HG03571 (cell line): Measurements from ENCODE around the gene KISS1R.
"Not testable (repeated sequence)": the region's sequence is repeated elsewhere in the genome, so short reads cannot be mapped to it uniquely, and the experiment has no call there.

Experiments used
- ATAC-seq: cut with Tn5 transposase; IDR thresholded peaks from one replicate; pipeline ENCODE4 v1.9.1; 2021; ENCODE audit not compliant: unreplicated experiment

KISS1R gene

GRCh38 chr19:952049-952679 is 35.0 kb downstream of the KISS1R start:
- ATAC-seq, result no peak

DNA sequence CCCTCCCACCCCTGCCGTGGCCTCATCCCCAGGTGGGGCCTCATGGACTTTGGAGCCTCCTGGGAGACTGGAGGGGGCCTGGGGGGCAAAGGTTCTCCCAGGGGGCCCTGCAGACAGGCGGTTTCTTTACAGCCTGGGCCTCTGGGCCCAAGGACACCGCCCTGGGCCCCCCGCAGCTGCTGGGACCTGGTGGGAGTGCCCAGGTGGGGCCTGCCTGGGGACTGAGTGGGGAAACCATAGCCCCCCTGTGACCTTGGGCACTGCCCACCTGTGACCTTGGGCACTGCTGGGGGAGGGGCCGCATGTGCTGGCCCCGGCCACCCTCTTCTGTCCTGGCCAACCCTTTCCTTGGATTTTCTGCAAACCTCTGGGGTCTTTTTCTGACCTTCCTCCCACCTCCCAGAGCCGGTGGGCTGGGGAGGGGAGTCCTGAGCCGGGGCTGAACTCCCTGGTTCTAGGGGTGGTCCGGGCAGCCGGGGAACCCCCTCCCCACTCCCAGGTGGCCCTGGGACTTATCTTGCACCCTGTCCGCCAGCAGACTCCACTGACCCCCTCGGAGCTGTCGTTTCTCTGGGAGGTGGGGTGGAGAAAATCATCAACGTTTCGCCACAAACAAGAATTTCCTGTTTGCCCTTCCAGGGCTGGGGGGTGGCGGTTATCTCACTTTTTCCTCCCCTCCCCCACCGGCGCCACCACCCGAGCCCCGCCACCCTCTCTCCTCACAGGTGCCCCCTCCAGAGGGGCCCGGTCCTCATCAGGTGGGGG is 35.7 kb downstream of the KISS1R start:
- no peak for ATAC-seq

DNA sequence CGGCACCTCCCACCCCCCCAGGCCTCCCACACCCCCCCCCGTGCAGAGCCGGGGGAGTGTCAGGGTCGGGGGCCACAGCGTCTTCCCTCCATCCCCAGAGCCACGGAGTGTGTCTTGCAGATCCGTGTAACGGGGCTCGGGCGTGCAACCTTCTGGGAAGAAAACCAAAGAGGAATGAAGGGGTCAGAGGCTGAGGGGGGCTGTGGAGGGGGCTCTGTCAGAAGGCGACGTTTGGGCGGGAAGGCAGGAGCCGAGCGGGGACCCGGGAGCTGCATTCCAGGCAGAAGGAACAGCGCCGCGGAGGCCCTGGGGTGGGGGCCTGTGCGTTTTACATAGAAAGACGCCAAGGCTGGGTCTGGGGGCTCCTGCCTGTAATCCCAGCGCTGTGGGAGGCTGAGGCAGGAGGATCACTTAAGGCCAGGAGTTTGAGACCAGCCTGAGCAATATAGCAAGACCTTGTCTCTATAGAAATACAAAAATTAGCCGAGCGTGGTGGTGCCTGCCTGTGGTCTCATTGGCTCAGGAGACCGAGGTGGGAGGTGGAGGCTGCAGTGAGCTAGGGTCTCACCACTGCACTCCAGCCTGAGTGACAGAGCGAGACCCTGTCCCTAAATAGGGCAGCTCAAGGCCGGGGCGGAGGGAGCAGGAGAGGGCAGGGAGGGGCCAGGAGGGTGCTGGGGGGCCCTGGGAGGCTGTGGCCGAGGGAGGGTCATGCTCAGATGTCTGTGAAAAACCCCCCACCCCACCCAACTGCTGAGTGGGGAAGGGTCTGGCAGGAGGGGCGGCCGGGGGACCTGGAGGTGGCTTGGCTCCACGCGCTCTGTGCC is 36.5 kb downstream of the KISS1R start:
- no peak for ATAC-seq

DNA sequence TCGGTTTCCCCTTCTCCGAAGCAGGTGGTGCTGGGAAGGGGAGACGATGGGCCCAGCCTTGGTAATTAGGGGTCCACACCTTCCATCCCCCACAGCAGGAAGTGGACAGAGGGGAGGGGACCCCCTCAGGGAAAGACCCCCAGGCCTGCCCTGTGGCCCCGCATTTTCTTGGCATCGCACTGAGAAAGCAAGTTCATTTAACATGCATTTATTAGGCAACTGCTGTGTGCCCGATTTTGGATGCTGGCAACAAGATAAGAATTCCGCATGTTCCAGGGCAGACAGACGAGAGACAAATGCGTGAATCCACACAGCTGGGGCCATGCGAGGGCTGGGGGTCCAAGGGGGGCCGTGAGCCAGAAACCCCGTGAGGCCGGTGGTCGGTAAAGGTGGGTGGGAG is 37.1 kb downstream of the KISS1R start:
- ATAC-seq, result no peak

GRCh38 chr19:954672-955494 is 37.8 kb downstream of the KISS1R start:
- no peak for ATAC-seq

DNA sequence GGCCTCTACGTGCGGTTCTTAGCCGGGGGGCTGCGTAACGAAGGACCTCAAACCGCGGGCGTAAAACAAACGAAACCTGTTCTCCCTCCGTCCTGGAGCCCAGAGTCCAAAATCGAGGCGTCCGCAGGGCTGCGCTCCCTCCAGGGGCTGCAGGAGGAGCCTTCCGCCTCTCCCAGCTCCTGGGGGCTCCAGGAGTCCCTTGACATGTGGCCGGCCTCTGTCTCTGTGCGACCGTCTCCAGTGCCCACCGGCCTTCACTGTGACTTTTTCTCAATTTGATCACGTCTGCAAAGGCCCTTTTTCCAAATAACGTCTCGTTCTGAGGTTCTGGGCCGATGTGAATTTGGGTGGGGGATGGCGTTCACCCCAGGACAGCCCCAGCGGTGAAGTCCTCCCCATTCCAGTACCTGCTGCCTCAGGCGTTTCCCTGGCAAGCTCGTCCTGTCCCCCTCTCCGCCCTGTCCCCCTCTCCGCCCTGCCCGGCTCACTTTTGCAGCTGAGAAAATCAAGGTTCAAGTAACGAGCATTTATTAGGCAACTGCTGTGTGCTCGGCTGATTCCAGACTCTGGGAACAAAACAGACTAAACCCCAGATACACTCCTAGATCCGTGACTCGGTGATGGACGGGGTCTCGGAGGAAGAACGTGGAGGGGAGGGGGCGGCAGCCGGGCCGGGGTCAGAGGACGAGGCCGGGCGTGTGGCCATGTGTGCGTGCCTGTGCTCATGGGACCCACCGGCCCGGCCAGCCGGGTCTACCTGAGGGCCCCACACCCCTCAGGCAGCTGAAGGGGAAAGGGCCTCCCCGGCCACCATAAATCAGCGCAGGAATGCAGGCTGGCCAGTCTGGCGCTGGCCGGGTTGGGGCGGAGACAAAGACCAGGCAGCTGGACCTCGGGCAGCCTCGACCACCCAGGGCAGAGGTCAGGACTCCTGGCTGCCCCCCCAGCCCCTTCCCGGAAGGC is 39.0 kb downstream of the KISS1R start:
- no peak for ATAC-seq

DNA sequence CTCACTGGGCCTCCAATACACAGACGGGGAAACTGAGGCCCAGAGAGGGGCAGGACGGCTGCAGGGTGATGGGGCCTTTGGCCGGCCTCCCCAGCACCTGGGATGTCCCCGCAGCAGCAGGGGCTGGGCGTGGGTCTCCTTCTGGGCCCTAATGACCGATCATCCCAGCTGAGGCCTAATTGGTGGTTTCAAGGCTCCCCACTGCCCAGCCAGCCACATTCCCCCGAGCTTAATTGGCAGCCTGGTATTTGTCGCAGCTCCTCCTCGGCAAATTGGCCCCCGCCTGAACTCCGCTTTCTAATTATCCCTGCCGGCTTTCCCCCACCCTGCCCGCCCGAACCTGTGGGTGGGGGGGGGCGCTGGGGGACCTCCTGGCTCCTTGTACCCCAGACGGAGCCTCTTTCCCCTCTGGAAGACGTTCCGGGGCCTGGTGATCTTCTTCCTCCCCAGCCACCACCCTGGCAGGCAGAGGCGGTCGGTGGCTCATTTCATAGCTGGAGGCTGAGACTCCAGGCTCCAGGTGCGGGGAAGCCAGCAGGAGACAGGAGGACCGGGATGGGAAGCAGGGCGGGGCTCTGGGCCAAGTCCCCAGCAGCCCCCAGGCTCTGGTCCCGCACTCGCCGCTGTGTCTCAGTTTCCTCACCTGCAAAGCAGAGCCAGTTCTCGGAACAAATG is 39.8 kb downstream of the KISS1R start:
- no peak for ATAC-seq

- ATAC-seq, result not testable (repeated sequence)
Observed at GRCh38 chr19:957578-957977, 40.4 kb downstream of the KISS1R start.

GRCh38 chr19:958967-959855 is 42.1 kb downstream of the KISS1R start:
- no peak for ATAC-seq

DNA sequence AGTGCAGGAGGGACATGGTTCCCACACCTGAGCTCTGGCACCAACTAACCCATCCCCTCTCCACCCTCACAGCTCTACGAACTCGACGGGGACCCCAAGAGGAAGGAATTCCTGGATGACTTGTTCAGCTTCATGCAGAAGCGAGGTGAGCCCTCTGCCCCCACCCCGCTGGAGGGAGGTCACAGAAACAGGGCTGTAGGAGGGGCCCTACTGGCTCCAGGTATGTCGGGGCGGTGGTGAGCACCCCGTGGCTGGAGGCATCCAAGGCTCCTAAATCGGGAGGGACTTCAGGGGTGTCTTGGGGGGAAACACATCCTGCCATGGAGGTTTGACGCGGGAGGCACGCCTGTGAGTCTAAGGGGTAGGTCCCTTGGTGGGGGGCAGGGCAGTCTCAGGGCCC is 42.9 kb downstream of the KISS1R start:
- no peak for ATAC-seq

DNA sequence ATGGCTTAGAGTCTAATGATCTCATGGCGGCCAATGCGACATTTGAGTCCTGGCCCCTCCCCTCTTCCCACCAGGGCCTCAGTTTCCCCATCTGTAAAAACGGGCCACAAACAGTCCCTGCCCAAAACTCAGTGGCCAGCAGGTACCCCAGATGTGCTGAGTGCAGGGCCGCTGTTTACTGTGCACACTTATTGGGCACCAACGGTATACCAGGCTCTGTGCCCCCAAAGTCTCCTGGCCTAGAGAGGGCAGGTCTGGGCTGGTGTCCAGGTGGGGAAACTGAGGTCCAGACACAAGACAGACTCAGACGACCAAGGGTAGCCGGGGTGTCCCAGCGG is 43.4 kb downstream of the KISS1R start:
- ATAC-seq, result no peak

- no peak for ATAC-seq
Observed at GRCh38 chr19:961866-962620, 44.9 kb downstream of the KISS1R start.

DNA sequence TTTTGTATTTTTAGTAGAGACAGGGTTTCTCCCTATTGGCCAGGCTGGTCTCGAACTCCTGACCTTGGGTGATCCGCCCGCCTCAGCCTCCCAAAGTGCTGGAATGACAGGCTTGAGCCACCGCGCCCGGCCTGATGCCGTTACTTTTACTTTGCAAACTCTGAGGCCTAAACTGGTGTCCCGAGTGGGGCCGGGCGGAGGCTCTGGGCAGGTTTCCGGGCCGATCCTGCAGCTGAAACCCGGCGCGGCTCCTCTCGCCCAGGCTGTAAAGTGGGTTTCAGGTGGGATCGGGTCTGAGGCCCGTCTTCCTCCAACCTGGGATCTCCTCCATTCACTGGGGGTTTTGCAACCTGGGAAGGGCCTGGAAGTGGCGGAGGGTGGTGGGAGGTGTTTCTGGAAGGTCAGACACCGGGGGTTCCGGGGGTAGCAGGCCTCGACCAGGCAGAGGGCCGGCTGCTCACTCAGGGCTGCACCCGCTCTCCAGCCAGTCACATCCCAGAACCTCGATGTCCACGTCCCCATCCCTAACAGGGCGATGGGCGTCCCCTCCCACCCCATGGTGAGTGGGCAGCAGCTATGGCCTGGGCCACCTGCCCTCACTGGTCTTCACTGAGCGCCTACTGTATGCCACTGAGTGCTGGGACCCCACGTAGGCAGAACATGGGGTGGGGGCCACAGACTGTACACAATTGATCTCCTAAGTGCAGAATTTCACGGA is 45.7 kb downstream of the KISS1R start:
- ATAC-seq, result no peak

GRCh38 chr19:963486-963951 is 46.4 kb downstream of the KISS1R start:
- ATAC-seq, result no peak

DNA sequence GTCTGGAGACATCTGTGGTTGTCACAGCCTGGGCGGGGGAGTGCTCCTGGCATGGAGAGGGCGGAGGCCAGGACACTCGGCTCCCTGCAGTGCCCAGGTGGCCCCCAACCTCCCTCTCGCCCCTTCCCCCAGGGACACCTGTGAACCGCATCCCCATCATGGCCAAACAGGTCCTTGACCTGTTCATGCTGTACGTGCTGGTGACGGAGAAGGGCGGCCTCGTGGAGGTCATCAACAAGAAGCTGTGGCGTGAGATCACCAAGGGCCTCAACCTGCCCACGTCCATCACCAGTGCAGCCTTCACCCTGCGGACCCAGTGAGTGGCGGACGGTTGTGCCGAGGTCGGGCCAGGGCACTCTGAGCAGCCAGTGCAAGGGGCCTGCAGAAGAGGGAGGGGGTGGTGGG is 47.0 kb downstream of the KISS1R start:
- no peak for ATAC-seq

DNA sequence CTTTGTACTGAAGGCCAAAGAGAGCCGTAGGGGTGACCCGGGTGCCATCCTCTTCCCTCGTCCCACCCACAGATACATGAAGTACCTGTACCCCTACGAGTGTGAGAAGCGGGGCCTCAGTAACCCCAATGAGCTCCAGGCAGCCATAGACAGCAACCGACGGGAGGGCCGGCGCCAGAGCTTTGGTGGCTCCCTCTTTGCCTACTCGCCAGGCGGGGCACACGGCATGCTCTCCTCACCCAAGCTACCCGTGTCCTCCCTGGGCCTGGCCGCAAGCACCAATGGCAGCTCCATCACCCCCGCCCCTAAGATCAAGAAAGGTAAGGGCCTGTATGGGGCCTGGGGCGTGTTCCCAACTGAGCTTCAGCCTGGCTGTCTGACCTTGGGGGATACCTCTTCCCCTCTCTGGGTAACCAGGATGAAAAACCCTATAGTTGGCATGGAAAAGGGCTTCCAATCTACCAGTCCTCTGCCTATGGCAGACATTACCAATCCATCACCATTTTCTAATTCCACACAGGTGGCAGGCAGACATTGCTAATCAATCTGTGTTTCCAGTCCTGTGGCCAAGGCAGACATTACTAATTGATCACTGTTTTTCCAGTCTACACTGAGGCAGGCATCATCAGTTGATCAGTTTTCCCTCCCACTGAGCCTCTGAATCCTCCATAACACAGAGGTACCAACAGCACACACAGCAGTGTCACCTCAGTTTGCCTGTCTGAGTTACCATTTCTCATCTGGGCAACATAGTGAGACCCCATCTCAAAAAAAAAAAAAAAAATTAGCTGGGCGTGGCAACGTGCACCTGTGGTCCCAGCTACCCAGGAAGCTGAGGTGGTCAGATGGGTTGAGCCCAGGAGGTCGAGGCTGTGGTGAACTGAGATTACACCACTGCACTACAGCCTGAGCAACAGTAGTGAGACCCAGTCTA is 47.9 kb downstream of the KISS1R start:
- ATAC-seq, result no peak
